HEK293 (cell line): Measurements from ENCODE around the gene OR2A14.
"Not testable (repeated sequence)": the region's sequence is repeated elsewhere in the genome, so short reads cannot be mapped to it uniquely, and the experiment has no call there.

Experiments
- CTCF ChIA-PET: fragments of 350-600 bp; formaldehyde crosslinking; extraction: SDS; loops from one replicate; lab custom pipeline; 2021; ENCODE audit warnings: antibody characterized with exemption; lab: Yijun Ruan, JAX
- POLR2A ChIA-PET: fragments of 300-600 bp; formaldehyde crosslinking; extraction: SDS; loops from one replicate; lab custom pipeline; 2020; ENCODE audit warnings: antibody characterized with exemption, inconsistent platforms; lab: Yijun Ruan, JAX
- H3K27ac ChIP-seq: fragments of 200-500 bp; sonication (Bioruptor generic); 2 replicates; pipeline ENCODE4 v1.5.1; 2014; ENCODE audit warnings: low read depth, low read length, control low read depth, inconsistent platforms; ENCODE audit errors: extremely low read depth
- H3K36me3 ChIP-seq, 2 experiments: fragments of 200-500 bp in 1 of 2; sonication (Bioruptor generic) in 1 of 2; 1 replicate in 1 of 2; 2 replicates in 1 of 2; pipeline ENCODE4 v1.5.1; 2014 to 2017; ENCODE audit warnings: inconsistent platforms in 2 of 2, low read length in 2 of 2; ENCODE audit not compliant: control insufficient read depth in 2 of 2, insufficient read depth in 1 of 2
- H3K4me1 ChIP-seq: fragments of 200-500 bp; sonication (Bioruptor generic); 2 replicates; pipeline ENCODE4 v1.5.1; 2014; ENCODE audit warnings: mild to moderate bottlenecking, low read length, inconsistent platforms; ENCODE audit not compliant: control insufficient read depth, insufficient read depth
- H3K4me3 ChIP-seq: 2 replicates; pipeline ENCODE4 v1.5.1; 2011; ENCODE audit warnings: low read depth, mild to moderate bottlenecking, control low read depth, low read length, moderate library complexity
- H3K9me3 ChIP-seq: fragments of 200-500 bp; sonication (Bioruptor generic); 2 replicates; pipeline ENCODE4 v1.5.1; 2014; ENCODE audit warnings: low read depth, low read length, inconsistent platforms; ENCODE audit not compliant: control insufficient read depth, insufficient read depth
- AEBP2 ChIP-seq: fragments of 450-650 bp; formaldehyde crosslinking; IDR thresholded peaks from 2 replicates; pipeline ENCODE4 v1.5.1; 2016; ENCODE audit warnings: missing biosample characterization, missing genetic modification characterization, borderline replicate concordance
- BCL11B ChIP-seq: fragments of 450-650 bp; formaldehyde crosslinking; IDR thresholded peaks from 2 replicates; pipeline ENCODE4 v1.5.1; 2016; ENCODE audit warnings: low read depth, missing biosample characterization, missing genetic modification characterization
- EGR2 ChIP-seq: fragments of 450-650 bp; formaldehyde crosslinking; IDR thresholded peaks from 2 replicates; pipeline ENCODE4 v1.5.1; 2016; ENCODE audit warnings: low read depth, missing biosample characterization, missing genetic modification characterization
- GLI2 ChIP-seq: fragments of 450-650 bp; formaldehyde crosslinking; IDR thresholded peaks from 2 replicates; pipeline ENCODE4; 2017; ENCODE audit warnings: missing biosample characterization, missing genetic modification characterization, low read depth, borderline replicate concordance
- GLI4 ChIP-seq: fragments of 450-650 bp; formaldehyde crosslinking; IDR thresholded peaks from 2 replicates; pipeline ENCODE4 v1.5.1; 2016; ENCODE audit warnings: missing biosample characterization, missing genetic modification characterization
- HOXC10 ChIP-seq: sonication (generic); formaldehyde crosslinking; IDR thresholded peaks from 2 replicates; pipeline ENCODE4 v1.8.1; 2023; ENCODE audit warnings: mild to moderate bottlenecking, missing genetic modification reagents
- SP3 ChIP-seq: fragments of 450-650 bp; formaldehyde crosslinking; IDR thresholded peaks from 2 replicates; pipeline ENCODE4 v1.5.1; 2016; ENCODE audit warnings: missing biosample characterization, missing genetic modification characterization
- ZBTB17 ChIP-seq: fragments of 450-650 bp; formaldehyde crosslinking; IDR thresholded peaks from 2 replicates; pipeline ENCODE4 v1.5.1; 2016; ENCODE audit warnings: missing biosample characterization, missing genetic modification characterization
- ZBTB7A ChIP-seq: fragments of 450-650 bp; formaldehyde crosslinking; IDR thresholded peaks from 2 replicates; pipeline ENCODE4 v1.5.1; 2016; ENCODE audit warnings: low read depth, missing biosample characterization, missing genetic modification characterization
- ZNF114 ChIP-seq: fragments of 450-650 bp; formaldehyde crosslinking; IDR thresholded peaks from 2 replicates; pipeline ENCODE4 v1.5.0; 2017; ENCODE audit warnings: missing biosample characterization, missing genetic modification characterization
- ZNF132 ChIP-seq: fragments of 450-650 bp; formaldehyde crosslinking; IDR thresholded peaks from 2 replicates; pipeline ENCODE4 v1.5.1; 2017; ENCODE audit warnings: missing biosample characterization, missing genetic modification characterization, borderline replicate concordance
- ZNF174 ChIP-seq: fragments of 450-650 bp; formaldehyde crosslinking; IDR thresholded peaks from 2 replicates; pipeline ENCODE4 v1.5.0; 2017; ENCODE audit warnings: missing biosample characterization, mild to moderate bottlenecking, missing genetic modification characterization
- ZNF184 ChIP-seq: fragments of 450-650 bp; IDR thresholded peaks from 2 replicates; pipeline ENCODE4 v1.5.1; 2018; ENCODE audit warnings: missing biosample characterization, mild to moderate bottlenecking, missing genetic modification characterization
- ZNF239 ChIP-seq: fragments of 450-650 bp; formaldehyde crosslinking; IDR thresholded peaks from 2 replicates; pipeline ENCODE4 v1.5.1; 2016; ENCODE audit warnings: missing biosample characterization, missing genetic modification characterization
- ZNF426 ChIP-seq: fragments of 450-650 bp; formaldehyde crosslinking; IDR thresholded peaks from 2 replicates; pipeline ENCODE4 v1.5.1; 2017; ENCODE audit warnings: missing biosample characterization, missing genetic modification characterization, mild to moderate bottlenecking, inconsistent platforms, moderate library complexity
- ZNF473 ChIP-seq: fragments of 450-650 bp; formaldehyde crosslinking; IDR thresholded peaks from 2 replicates; pipeline ENCODE4 v1.5.1; 2017; ENCODE audit warnings: missing biosample characterization, missing genetic modification characterization
- ZNF529 ChIP-seq: fragments of 450-650 bp; formaldehyde crosslinking; IDR thresholded peaks from 2 replicates; pipeline ENCODE4 v1.5.1; 2017; ENCODE audit warnings: missing genetic modification characterization, missing biosample characterization; ENCODE audit not compliant: insufficient replicate concordance
- ZNF544 ChIP-seq: fragments of 450-650 bp; formaldehyde crosslinking; IDR thresholded peaks from 2 replicates; pipeline ENCODE4 v1.5.0; 2017; ENCODE audit warnings: missing biosample characterization, missing genetic modification characterization
- ZNF548 ChIP-seq: fragments of 450-650 bp; formaldehyde crosslinking; IDR thresholded peaks from 2 replicates; pipeline ENCODE4 v1.5.1; 2016; ENCODE audit warnings: missing biosample characterization, missing genetic modification characterization
- ZNF610 ChIP-seq: fragments of 450-650 bp; formaldehyde crosslinking; IDR thresholded peaks from 2 replicates; pipeline ENCODE4 v1.5.1; 2016; ENCODE audit warnings: missing biosample characterization, missing genetic modification characterization, borderline replicate concordance
- ZNF621 ChIP-seq: fragments of 450-650 bp; formaldehyde crosslinking; IDR thresholded peaks from 2 replicates; pipeline ENCODE4 v1.5.1; 2017; ENCODE audit warnings: missing biosample characterization, missing genetic modification characterization
- ZNF629 ChIP-seq: fragments of 450-650 bp; formaldehyde crosslinking; IDR thresholded peaks from 2 replicates; pipeline ENCODE4 v1.5.1; 2017; ENCODE audit warnings: missing biosample characterization, missing genetic modification characterization
- ZNF670 ChIP-seq: fragments of 450-650 bp; formaldehyde crosslinking; IDR thresholded peaks from 2 replicates; pipeline ENCODE4 v1.5.1; 2016; ENCODE audit warnings: missing biosample characterization, missing genetic modification characterization, low read depth
- ZNF707 ChIP-seq: fragments of 450-650 bp; formaldehyde crosslinking; IDR thresholded peaks from 2 replicates; pipeline ENCODE4 v1.5.1; 2016; ENCODE audit warnings: missing biosample characterization, missing genetic modification characterization
- ZNF768 ChIP-seq: fragments of 450-650 bp; formaldehyde crosslinking; IDR thresholded peaks from 2 replicates; pipeline ENCODE4 v1.5.1; 2018; ENCODE audit warnings: missing biosample characterization, mild to moderate bottlenecking, missing genetic modification characterization
- ZSCAN18 ChIP-seq: fragments of 450-650 bp; formaldehyde crosslinking; IDR thresholded peaks from 2 replicates; pipeline ENCODE4 v1.5.1; 2016; ENCODE audit warnings: missing biosample characterization, missing genetic modification characterization
- TF ChIP-seq, protein P1 (sequence below): fragments of 450-650 bp; formaldehyde crosslinking; optimal IDR thresholded peaks from 2 replicates; pipeline ENCODE3; 2016; ENCODE audit warnings: missing biosample characterization, mild to moderate bottlenecking, missing genetic modification characterization
- TF ChIP-seq, protein P2 (sequence below): fragments of 450-650 bp; formaldehyde crosslinking; IDR thresholded peaks from 2 replicates; pipeline ENCODE4 v1.5.1; 2016; ENCODE audit warnings: missing biosample characterization, missing genetic modification characterization

OR2A14 gene

DNA sequence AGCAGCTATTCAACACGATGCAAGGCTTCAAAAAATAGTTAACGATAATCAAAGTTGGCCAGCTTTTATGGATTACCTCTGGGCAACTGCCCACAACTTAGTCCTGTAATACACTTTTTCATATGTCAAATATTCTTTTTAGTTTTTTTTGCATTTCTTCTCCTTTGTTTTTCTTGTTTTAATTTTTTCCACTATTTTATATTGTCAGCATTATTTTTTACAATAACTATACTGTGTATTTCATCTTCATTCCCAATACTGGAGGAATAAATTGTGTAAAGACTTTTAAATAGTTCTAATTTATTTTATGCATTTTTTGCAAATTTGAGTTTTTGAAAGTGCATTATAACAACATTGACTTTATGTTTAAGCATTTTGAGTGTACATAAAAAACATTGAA is 41.8 kb downstream of the OR2A14 start:
- ChIA-PET POLR2A (no interaction called here), CTCF (no interaction called here)

DNA sequence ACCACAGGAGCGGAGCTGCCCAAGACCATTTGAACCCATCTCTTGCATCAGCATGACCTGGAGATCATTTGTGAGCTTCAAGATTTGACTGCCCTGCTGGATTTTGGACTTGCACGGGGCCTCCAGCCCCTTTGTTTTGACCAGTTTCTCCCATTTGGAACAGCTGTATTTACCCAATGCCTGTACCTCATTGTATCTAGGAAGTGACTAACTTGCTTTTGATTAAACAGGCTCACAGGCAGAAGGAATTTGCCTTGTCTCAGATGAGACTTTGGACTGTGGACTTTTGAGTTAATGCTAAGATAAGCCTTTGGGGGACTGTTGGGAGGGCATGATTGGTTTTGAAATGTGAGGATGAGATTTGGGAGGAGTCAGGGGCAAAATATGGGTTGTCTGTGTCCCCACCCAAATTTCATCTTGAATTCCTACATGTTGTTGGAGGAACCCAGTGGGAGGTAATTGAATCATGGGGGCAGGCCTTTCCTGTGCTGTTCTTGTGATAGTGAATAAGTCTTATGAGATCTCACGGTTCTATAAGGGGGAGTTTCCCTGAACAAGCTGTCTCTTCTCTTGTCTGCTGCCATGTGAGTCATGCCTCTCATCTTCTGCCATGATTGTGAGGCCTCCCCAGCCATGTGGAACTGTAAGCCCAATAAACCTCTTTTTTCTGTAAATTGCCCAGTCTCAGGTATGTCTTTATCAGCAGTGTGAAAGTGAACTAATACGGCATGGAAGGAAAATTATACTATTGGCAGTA is 48.8 kb downstream of the OR2A14 start:
- H3K9me3 ChIP-seq, CTCF ChIA-PET, H3K36me3 ChIP-seq, H3K4me3 ChIP-seq, POLR2A ChIA-PET, H3K27ac ChIP-seq, H3K4me1 ChIP-seq: not testable (repeated sequence)

More for the DNA sequence above, 41.8 kb downstream of the OR2A14 start:
- no peak overlapping the region for H3K27ac ChIP-seq
- TF ChIP-seq ZNF707 (tag by site-specific recombination) (no peak), ZNF529 (tag by site-specific recombination) (no peak), SP3 (tag by site-specific recombination) (no peak), ZNF239 (tag by site-specific recombination) (no peak), HOXC10 (CRISPR knock-in tag) (no peak), ZNF610 (tag by site-specific recombination) (no peak), ZNF629 (tag by site-specific recombination) (no peak), BCL11B (no peak), ZNF621 (no peak), EGR2 (no peak)
- TF ChIP-seq, protein P1, sequence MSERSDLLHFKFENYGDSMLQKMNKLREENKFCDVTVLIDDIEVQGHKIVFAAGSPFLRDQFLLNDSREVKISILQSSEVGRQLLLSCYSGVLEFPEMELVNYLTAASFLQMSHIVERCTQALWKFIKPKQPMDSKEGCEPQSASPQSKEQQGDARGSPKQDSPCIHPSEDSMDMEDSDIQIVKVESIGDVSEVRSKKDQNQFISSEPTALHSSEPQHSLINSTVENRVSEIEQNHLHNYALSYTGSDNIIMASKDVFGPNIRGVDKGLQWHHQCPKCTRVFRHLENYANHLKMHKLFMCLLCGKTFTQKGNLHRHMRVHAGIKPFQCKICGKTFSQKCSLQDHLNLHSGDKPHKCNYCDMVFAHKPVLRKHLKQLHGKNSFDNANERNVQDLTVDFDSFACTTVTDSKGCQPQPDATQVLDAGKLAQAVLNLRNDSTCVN: no peak
- TF ChIP-seq, all 188 proteins: peak for 0
- Histone ChIP-seq H3K4me3 (no peak overlapping the region), H3K4me1 (no peaks in the 10 kb centered on the region), H3K36me3 (no peaks in the 10 kb centered on the region), H3K9me3 (no peaks in the 10 kb centered on the region)

- CTCF ChIA-PET: interaction anchor here (1.7 kb wide), 1 partner anchor 217 kb away, joined by 7 read pairs; no protein-coding TSS in a partner anchor
- Histone ChIP-seq H3K4me3 (no peak overlapping the region), H3K4me1 (no peaks in the 10 kb centered on the region), H3K9me3 (no peaks in the 10 kb centered on the region), H3K36me3 (no peaks in the 10 kb centered on the region), H3K27ac (no peak overlapping the region)
- POLR2A ChIA-PET: no interaction called here
- no peak for TF ChIP-seq ZNF768
- TF ChIP-seq ZNF621: no peak
- no peak for TF ChIP-seq ZNF544 (tag by site-specific recombination)
- no peak for TF ChIP-seq ZBTB17
- no peak for TF ChIP-seq GLI2 (tag by site-specific recombination)
- no peak for TF ChIP-seq ZNF184 (tag by site-specific recombination)
- TF ChIP-seq ZNF174 (tag by site-specific recombination): no peak
- TF ChIP-seq ZSCAN18 (tag by site-specific recombination): no peak
- no peak for TF ChIP-seq ZNF548 (tag by site-specific recombination)
- TF ChIP-seq ZNF670 (tag by site-specific recombination): no peak
- TF ChIP-seq AEBP2 (tag by site-specific recombination): no peak
- TF ChIP-seq, protein P2, sequence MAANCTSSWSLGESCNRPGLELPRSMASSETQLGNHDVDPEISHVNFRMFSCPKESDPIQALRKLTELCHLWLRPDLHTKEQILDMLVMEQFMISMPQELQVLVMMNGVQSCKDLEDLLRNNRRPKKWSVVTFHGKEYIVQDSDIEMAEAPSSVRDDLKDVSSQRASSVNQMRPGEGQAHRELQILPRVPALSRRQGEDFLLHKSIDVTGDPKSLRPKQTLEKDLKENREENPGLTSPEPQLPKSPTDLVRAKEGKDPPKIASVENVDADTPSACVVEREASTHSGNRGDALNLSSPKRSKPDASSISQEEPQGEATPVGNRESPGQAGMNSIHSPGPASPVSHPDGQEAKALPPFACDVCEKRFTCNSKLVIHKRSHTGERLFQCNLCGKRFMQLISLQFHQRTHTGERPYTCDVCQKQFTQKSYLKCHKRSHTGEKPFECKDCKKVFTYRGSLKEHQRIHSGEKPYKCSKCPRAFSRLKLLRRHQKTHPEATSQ (tag by site-specific recombination): no peak
- no peak for TF ChIP-seq ZNF473 (tag by site-specific recombination)
- no peak for TF ChIP-seq GLI4
- no peak for TF ChIP-seq ZNF132 (tag by site-specific recombination)
- TF ChIP-seq ZNF426 (tag by site-specific recombination): no peak
- no peak for TF ChIP-seq ZNF114 (tag by site-specific recombination)
- no peak for TF ChIP-seq ZBTB7A
Observed at GRCh38 chr7:144174613-144175012, 51.6 kb downstream of the OR2A14 start.
